Heart left ventricle (tissue), 13 donors: ENCODE measurements around the gene SMARCC1.

Source experiments
- CTCF ChIP-seq, 12 donors: fragments of 200-600 bp; sonication (generic) in 4 of 12; IDR thresholded peaks; one replicate each; pipeline versions ENCODE4 v1.5.0 to v1.8.0; 2018 to 2022; ENCODE audit warnings: antibody characterized with exemption in 12 of 12, mild to moderate bottlenecking in 5 of 12
- POLR2A ChIP-seq, 2 donors: fragments of 450-650 bp; IDR thresholded peaks; one replicate each; pipeline ENCODE4 v1.6.1; 2017; ENCODE audit warnings: antibody characterized with exemption in 2 of 2, mild to moderate bottlenecking in 2 of 2, moderate library complexity in 2 of 2
- donor health status: ischemic (EF 13 %, LVEDD 7.1; RV severe dilation, severe dysfunction).
- donor health status: DM: no; HTN: yes; CAD: no.
- donor health status: DM: no; HTN: no; CAD: no.
- donor health status: ischemic (EF 25% LVEDD 6.9; RV normal size, moderate dysfunction).
- donor health status: ischemic (EF 25% LVEDD 5.7; RV mildly dilated, moderate dysfunction).
- donor health status: ischemic (EF 35%, LVEDD 5.7; RV mildly dilated, moderate dysfunction).
- donor health status: nonischemic (EF 11% LVEDD 7.7; RV severe dilation, severe dysfunction).
- donor health status: DM: yes; HTN: yes; CAD: no.
- donor health status: PGD.
- donor health status: ischemic (EF 29% LVEDD 5.4; RV normal size, mild dysfunction).
- donor health status: nonischemic (EF 23%, LVEDD 6.1; RV moderate dilation, normal function).

- no peak for TF ChIP-seq CTCF (IDR thresholded peaks at IDR 0.05)
- TF ChIP-seq POLR2A (IDR thresholded peaks at IDR 0.05): no peak
Measured at GRCh38 chr3:47536967-47537366, 244.7 kb downstream of the SMARCC1 start.
